DMS153 (cell line): ENCODE data around the gene BARX2.

Experiments
- DNase-seq: peaks from one replicate; lab custom pipeline; 2025; lab: John Stamatoyannopoulos, UW

Gene BARX2

DNA sequence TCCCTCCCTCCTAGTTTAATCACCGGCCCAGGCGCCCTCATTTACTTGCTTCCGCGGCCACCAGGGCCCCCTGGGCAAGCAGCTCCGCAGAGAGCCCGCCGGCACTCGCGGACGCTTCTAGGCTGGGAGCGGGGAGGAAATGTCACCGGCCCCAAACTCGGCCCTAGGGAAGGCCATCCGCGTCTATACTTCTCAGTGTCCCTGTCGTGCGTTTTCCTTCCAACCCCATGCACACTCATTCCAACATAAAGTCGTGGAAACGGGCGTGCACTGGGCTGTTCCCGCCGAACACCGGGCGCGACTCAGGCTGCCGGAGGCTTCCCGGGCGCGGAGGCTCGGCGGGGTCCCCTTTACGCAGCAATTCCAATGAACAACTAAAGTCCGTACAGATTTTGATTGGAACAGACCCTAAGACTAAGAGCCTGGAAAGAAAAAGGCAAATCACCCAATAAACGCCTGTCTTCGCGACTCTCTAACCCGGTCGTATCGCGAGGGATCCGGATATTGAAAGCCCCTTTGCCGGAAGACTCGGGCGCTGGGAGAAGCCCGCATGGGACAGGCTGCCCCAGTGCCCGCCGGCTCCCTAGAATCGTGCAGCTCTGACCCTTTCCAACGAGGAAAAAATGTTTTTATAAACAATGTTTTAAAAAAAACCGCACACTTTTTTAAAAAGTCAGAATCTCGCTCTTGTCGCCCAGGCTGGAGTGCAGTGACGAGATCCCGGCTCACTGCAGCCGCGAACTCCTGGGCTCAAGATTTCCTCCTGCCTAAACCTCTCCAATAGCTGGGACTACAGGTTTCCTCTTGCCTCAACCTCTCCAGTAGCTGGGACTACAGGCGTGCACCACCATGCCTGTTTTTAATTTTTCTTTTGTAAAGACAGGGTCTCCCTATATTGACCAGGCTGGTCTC lies 1.3 kb upstream of the BARX2 start:
- no peak for DNase-seq

DNA sequence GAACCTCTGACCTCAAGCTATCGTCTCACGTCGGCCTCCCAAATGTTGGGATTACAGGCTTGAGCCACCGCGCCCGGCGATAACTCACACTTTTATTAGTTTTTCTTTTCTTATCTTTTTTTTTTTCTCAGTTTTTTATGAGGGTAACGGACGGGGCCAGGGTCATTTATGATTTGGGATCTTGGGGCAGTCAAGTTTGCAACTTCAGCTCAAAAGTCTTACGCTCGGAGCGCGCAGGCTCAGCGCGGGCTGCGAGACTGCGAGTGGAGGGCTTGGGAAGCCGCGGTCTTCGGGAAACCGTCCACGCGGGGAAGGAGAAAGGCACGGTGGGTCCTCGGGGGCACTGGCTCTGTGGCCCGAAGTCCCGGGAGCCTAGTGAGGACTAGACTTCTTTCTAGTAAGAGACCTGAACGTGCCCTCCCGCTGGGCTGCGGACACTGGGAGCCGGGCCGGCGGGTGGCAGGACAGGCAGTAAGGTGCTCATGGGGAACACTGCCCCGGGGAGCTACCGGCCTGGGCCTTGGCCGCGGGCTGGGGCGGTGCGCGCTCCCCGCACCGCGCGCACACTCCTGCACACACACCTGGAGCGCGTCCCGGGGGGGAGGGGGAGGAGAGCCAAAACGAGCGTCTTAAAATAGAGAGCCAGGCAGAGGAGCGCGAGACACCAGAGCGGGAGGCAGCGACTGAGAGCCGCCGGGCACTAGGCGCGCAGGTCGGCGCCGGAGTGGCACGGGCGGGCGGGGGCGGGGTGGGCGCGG lies 476 bp upstream of the BARX2 start:
- DNase-seq: no peak

DNA sequence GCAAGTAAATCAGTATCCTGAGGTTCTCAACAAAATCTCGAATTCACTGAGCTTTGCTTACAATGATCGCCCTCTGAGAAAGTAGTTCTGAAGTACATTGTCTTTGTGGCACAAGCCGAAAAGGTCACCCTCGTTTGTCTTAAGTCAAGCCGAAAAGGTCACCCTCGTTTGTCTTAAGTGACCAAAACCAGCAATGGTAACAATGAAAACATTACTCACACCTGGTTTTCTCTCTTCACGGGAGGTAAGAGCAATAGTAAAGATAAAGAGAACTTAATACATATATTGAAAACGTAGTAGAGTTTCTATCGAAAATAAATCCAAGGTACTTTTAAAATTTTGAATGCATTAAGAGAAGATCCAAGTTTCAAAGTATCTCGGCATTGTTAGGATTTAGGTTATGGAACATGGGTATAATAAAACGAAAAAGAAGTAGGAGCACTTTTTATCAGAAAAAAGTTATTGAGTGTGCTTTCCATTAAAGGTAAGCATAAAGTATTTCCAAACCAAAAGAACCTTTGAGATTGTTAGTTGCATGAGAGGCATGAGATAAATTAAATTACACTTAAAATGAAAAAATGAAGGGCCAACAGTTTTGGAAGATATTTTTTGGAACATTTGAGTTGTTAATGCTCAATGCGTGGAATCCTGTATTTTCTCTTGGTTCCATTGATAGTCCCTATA lies 1.2 kb downstream of the BARX2 start:
- DNase-seq: no peak

DNA sequence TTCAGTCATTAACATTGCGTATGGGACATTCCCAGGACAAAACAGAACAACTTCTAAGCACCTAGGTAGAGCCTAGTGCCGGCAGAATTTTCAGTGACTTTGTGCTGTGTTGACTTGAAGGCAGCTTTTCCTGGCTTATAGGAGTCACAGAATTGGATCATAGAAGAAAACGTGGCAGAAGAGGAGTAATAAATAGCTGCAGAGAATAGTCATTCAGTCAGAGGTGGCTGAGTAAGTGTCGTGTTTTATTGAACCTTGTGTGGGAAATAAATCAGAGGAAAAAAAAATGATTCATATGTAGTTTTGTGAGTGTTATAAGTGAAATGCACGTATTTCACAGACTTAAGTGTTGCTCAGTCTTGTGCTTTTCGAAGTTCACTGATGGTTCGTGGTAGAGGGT lies 2.1 kb downstream of the BARX2 start:
- DNase-seq: no peak

DNA sequence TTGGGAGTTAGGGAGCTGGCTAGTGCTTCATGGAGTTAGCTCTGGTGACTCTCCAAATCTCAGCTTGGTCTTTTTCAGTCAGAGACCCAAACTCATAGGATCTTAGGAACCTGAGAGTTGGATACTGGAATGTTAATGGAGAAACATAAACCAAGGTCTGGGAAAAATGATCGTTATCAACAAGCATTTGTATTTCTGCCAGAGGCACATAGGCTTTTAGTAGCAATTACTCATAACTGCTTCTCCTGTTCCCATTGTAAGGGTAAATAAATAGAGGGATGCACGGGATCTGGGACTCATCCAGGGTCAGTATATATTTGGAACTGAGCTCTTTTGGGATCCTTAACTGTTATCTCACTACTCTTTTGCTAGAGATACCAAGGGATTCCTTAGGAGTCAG lies 4.8 kb downstream of the BARX2 start:
- DNase-seq: no peak

DNA sequence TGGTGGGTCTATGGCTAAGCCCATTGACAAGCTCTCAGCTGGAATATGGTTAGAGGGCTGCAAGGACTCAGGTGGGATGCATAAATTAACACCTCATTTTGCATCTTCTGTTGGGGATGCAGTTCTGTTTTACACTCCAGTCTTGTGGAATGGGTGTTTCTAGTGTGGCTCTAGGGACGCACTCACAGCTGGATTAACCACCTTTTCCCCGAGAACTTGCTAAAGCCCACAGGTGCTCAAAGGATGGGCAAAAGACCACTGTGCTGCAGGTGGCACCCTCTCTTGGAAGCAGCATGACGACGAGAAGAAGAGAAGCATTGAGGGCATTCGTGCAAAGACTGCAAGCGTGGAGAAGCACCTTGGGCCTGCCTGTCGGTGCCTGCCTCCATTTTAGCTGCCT lies 6.9 kb downstream of the BARX2 start:
- DNase-seq: no peak

DNA sequence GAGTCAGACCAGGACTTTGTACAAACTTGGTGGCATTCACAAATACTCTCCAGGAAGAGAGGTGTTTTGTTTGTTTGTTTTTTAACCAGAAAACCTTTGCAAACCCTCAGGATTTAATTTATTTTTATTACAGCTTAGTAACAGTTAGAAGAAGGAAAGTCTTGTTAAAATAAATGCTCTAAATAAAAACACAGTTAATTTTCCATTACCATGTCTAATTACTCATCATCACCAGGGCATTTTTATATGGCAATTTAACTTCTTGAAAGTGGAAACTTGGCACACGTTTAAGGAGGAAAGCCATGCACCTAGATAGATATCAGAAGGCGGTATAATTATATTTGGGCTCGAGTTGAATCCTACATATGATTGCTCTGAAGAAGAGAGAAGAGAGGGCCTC lies 7.4 kb downstream of the BARX2 start:
- no peak for DNase-seq

DNA sequence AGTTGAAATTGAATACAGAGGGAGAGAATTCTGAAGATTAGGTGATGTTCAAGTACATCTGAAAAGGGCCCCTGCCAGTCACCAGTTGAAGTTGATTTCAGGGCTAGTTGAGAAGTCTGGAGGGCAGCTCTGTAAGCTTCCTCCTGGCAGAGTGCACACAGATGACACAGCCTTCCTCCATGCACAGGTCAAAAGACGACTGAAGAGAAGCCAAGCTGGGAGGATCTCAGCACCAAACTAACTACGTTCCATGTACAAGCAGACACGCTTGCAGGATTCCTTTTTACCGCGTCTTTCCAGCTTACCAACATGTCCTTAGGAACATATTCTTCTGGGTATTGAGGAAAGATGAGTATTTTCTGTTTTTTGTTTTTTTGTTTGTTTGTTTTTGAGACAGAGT lies 7.9 kb downstream of the BARX2 start:
- no peak for DNase-seq

DNA sequence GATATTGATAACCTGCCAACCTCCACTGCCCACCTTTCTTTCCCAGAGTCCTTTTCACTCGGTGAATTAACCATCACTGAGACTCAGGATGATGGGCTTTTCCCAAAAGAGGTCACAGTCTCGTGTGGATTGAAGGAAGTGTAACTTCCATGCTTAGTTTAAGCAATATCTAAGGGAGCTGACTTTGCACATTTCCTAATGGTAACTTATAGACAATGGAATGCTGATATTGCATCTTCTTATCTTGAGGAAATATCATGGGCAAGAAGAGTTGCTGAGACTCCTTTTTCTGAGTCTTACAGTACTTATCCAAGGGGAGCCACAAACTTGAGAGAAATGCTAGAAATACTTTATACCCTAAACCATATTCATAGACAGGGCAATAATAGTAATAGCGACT lies 8.8 kb downstream of the BARX2 start:
- no peak for DNase-seq

DNA sequence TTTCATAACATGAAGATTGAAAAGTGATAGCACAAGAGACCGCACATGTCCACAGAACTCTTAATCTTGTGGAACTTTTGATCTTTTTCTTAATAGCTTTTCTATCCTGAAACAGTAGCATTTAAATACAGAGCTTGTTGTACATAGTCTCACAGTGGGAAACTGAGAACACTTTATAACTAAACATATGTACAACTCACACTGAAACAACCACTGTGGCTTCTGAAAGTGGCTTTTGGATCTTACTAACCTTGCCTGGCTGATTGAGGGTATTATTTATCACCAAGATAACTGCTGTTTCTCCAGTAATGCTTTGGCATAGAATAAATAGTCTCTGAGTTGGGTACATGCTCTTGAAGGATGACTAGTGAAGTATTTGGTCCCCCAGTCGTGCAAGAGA lies 10.2 kb downstream of the BARX2 start:
- no peak for DNase-seq

DNA sequence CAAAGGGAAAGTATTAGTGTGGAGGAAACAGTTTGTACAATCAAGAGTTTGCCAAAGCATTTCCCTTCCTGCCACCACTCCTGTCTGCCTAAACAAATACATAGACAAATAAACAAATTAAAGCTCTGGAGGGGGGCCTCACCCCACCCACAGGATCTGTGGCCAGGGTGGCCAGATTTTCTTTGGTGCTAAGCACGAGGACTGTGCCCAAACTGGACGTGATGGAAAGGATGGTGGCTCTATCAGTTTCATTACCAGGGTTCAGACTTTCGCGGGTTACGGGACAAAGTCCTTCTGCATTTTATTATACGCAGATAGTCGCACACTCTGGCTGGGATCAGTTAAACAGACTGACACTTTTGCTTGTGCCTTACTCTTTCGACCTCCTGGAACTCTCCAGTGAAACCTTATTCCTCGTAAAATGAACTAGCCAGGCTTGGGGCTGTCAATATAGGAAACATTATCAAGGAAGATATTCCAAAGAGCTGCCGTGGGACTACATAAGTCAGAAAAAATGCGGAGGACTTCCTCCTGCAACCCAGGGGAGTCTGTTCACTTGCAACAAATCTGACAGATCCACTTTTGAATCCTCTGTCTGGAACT lies 11.2 kb downstream of the BARX2 start:
- DNase-seq: no peak

DNA sequence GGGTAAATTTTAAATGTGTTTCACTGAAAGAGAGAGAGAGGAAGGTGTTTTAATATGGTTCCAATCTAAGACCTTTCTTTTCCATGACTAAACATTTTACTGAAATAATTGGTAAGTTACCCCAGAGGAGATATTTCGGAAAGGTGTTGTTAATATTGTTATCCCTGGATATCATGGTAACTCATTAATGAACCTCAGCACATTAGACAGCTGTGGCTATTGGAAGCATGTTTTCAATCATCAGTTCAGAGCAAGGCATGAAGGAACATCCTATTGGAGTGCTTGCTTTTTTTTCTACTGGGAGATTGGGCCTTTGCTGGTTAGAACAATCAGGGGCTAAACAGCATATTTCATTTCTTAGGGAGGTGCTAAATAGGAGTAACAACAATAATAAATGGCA lies 11.8 kb downstream of the BARX2 start:
- DNase-seq: no peak

DNA sequence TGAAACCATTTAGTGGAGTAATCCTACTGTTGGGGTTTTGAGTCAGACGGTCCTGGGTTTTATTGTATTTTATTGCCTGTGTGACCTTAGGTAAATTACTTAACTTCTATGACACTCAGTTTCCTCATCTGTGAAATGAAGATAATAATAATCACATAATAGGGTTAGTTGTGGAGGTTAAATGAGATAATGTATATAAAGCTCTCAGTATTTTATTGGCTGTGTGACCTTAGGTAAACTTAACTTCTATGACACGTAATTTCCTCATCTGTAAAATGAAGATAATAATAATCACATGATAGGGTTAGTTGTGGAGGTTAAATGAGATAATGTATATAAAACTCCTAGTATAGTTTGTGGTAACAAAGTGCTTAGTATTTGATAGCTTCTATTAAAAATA lies 13.2 kb downstream of the BARX2 start:
- DNase-seq: no peak

DNA sequence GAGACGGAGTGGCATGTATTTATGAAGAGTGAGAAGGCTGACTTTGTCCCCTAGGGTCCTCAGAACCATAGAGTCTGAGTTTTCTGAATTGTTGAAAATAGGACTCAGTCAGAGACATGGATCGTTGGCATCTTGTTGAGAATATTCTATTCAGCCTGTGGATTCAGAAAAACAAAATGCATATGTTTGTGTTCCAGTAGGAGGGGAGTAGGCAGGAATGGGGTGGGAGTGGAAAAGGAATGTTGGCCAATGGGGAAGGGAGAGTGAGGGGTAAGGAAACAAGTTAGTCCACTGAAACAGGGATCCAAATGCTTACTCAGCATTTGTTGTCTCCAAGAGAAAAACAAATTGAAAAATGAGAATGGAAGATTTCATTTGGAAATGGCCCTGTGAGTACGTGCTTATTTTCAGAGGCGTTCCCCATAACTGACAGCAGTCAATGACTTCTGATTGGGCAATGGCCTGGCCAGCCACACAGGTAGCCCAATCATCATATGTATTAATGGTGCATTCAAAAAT lies 14.7 kb downstream of the BARX2 start:
- DNase-seq: no peak

DNA sequence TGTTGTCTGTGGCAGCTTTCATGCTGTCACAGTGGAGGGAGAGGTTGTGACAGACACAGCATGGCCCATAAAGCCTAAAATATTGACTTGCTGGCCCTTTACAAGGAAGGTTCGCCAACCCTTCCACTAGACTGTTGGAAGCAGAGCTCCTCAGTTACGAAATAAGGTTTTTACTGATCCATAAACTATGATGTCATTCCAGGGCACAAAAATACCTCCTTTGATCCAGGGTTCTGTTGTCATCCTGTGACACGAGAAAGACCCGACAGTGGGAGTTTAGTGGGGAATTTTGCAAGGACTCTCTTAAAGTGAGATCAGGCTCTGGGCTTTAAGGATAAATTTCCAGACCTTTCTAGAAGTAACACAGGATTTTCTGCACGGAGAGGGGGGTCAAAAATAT lies 15.7 kb downstream of the BARX2 start:
- DNase-seq: no peak

DNA sequence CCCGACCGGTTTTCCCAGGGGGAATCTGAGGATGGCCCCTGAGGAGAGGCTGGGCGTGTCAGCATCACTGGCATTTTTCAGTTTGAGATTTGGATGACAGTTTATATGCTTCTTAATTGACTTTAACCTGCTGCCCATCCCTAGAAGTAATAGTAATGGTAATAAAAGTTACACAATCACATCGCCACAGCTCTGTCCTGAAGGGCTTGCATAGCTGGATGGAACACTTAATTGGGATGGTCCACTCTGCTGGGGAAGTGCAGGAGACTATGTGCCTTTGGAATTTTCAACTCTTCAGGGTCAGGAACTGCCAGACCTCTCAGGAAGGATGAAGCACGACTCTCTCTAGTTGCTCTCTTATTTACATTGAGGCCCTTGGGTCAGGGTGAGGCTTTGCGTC lies 16.2 kb downstream of the BARX2 start:
- DNase-seq: no peak

DNA sequence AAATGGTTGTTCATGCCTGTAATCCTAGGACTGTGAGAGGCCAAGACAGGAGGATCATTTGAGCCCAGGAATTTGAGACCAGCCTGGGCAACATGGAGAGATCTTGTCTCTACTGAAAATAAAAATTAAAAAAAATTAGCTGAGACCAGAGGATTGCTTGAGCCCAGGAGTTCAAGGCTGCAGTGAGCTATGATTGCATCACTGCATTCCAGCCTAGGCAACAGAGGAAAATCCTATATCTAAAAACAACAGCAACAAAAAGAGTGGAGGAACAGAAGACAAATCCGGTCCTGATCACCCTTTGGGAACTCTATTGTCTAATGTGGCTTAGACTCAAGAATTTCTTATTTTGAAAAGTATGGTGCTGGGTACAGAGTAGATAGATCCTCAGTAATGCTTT lies 17.3 kb downstream of the BARX2 start:
- no peak for DNase-seq

DNA sequence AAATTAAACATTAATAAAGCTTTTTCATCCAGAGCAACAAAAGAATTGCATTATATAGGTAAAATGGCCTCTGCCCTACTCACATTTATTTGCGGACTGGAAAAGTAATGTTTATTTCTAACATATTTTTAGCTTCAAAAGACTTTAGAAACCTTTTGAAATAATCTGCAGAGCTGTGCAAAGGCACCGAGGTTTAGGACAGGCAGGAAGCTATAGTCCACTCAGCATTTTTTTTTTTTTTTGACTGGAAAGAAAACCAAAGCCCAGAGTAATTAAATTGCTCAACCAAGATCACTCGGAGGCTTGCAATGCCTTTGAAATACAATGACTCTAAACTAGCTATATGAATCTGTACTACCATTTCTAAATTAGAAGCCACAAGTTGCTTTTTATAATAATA lies 19.1 kb downstream of the BARX2 start:
- no peak for DNase-seq

DNA sequence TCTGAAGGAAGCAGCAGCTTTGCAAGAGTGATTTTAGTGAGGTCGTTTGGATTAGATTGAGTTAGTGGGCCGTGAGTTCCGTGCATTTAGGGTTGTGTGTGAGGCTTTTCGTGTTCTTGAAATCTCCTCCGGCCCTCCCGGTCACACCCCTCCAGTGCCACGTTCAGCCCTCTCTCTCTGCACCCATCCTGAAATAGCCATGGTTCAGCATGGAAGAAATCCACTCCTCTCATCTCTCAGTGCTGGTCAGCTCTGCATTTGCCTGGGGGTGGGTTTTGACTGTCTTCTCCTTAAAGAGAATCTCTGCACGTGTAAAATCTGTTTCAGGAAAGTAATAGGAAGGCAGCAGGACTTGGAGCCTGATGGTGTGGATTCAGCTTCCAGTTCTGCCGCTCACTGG lies 19.8 kb downstream of the BARX2 start:
- DNase-seq: no peak

DNA sequence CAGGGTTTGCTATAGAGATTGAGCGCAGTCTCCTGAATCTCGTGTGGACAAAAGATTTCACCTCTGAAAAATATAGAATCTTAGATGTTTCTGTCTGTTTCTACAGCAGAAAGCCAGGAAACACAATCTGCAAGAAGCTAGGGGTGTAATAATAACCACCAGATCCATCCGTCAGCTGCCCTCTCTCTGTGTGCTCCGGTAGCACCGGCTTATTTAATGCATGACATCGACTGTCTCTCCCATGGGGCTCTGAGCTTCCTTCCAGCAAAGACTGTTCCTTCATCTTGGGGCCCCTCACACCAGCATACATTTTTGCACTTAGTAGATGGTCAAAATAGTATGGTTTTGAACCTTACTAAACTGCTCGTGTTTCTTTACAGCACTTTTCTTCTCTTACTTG lies 20.2 kb downstream of the BARX2 start:
- no peak for DNase-seq

DNA sequence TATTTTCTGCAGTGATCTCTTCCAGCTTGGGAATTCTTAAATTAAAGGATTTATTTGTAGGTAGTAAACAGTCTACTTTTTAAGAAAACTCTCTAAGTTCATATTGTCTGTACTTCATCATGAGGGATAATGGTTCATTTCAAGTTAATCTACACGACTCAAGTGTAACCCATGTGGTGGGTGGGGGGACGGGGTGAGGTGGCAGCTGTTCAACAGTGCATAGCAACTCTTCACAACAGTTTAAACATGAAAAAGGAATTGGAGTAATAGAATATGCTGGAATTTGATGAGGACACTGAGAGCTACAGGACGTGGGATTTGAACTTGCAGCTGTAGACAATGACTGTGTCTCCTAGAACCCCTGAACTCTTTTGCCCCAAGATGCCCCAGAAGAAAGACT lies 20.8 kb downstream of the BARX2 start:
- no peak for DNase-seq
